ENCODE measurements around the gene IL26.
"Not testable (repeated sequence)": the region's sequence is repeated elsewhere in the genome, so short reads cannot be mapped to it uniquely, and the experiment has no call there.

The IL26 gene

DNA sequence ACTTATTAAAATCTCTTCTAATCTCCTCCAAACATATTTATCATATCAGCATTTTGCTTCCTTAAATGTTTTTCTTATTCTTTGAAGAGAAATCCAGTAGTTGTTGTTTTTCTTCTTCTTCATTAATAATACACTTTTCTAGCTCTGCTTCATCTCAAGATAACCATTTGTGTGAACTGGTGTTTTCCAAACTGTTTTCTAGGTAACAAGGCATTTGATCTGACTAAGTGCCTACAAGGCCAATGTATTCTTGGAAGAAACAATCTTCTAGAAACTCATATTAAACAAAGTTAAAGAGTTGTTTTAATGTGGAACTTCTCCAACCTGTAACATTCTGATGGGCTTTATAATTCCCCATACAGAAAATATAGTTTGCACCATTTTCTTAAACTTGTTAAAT, 35.3 kb downstream of the IL26 start:
- no peak for DNase-seq

DNA sequence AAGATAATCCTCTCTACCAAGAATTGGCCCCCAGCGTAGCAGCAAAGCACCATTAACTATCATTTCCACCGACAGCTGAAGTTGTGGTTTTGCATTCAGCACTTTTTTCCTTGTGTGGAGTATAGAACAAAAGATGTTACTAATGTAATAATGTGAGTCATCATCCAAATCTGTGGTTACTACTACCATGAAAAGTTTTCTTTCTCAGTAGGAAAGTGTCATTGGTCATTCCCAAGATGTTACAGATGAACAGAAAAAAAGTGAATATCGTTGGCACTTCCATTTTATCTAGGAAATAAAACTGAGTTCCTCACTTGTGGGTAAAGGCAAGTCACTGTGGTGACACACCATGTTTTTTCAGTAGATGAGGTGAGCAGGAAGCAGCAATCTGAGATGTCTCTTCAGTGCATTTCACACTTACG, 35.8 kb downstream of the IL26 start:
- DNase-seq: no peak

DNA sequence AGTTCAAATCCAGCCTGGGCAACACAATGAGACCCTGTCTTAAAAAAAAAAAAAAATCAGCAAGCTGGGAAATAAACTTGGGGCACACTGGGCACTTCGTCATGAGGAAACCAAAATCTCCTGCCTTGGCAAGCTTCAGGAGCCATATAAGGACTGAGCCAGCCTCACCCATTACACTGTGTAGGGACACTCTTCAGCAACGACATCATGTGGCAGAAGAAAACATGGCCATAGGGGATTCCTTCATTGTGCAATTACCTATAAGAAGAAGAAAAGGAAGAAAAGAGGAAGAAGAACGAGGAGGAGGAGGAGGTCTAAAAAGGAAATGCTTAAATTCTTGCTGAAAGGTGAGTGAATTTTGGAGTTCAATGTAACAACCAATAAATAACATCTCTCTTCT, 40.0 kb downstream of the IL26 start:
- no peak for DNase-seq

DNA sequence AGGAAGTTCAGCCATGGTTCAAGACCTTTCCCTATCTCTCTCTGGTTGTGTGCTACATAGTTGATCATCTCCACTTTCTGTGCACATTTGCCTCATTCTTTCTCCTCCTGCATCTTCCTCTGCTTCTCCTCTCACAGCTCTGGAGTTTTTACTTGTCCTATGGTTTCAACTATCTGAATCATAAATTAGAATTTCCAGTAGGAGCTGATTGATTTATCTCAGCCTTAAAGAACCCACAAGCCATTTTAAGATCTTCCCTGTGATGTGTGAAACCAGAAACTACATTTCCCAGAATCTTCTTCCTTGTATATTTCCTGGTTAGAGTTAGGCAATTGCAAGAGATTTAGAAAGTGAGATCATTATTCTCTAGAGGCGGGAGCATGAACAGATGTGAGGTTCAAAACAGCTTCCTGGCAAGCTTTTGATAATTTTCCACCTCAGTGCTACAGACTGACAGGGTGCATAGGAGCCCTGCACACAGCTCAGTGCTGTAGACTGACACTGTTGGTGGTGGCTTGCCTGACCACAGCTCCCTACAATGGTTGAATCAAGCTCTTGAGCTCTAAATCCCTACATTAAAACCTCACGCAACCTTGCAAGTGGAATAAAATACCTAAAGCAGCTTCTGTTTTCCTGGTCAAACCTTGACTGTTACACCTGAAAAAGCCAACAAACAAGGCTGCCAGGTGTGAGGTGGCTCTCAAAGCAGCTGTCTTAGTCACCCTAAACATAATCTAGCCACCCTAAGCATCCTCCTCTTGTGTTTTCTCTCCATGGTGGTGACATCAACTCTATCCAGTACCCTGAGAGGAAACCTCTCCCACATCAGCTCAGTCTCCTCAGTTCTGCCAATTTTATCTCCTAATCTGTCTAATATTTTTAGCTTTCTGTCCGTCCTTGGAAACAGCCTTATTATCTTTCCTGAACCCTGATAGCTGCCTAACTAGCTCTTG, 44.5 kb downstream of the IL26 start:
- no peak for DNase-seq

DNA sequence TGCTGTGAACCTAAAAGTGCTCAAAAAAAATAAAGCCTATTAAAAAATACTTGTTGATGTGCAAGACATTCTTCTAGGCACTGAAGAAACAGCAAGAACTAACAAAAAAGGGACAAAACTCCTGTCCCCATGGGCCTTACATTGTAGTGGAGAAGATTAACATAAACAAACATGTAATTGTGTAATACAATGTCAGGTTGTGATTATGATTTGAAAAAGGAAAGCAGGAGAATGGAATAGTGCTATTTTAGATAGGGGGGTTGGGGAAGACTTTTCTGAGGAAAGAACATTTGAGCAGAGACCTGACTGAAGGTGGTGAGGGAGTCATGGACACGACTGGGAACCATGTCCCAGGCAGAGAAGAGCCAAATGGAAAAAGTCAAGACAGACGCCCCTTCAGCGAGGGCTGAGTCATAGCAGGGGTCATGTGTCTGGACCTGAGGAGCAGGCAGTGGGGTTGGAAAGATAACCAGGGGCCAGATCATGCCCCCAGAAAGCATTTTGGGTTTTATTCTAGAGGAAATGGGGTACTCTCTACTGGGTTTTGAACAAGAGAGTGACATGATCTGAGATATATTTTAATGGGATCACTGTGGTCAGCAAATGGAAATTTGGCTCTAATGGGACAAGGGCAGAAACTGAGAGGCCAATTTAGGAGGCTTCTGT, 46.7 kb downstream of the IL26 start:
- DNase-seq: no peak

DNA sequence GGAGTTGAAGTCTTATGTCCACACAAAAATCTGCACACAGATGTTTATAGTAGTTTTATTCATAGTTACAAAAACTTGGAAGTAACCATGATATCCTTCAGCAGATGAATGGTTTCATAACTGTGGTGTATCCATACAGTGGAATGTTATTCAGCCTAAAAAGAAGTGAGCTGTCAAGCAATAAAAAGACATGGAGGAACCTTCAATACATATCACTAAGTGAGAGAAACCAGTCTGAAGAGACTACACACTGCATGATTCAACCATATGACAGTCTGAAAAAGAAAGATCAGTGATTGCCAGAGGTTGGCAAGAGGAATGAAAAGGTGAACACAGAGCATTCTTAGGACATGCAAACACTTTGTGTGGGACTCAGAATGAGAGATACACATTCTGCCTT, 47.4 kb downstream of the IL26 start:
- DNase-seq: no peak

DNA sequence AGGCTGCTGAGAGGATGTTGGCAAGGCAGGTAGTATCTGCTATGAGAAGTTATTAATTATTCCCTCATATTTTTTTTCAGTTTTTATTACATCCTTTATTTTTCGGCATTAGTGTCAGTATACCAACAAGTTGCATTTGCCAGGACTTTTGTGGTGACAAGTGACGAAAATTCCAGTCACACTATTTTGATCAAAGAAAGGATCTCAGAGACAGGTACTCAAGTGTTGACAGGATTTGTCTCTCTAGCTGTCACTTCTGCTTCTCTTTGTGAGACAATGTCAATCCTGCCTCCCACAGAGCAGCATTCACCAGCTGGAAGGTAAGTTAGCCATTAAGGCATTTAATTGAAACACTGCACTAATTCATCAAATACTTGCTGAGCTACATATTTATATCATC, 48.0 kb downstream of the IL26 start:
- no peak for DNase-seq

DNA sequence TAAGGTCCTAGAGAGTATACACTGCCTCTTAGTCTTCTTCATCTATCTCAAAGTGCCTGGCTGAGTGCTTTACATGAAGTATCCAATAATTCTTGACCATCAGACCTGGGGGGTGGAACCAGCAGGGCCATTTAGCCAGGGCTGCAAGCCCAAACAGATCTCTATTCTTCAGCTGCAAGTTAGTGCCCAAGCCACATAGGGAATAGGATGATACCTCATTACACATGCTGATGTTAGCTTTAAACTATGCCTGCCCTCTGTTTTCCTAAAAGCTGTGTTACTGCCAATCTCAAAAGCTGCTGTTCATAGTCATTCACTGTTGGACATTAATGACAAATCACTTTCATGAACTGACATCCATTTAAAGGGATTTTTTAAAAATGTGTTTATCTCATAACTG, 49.4 kb downstream of the IL26 start:
- no peak for DNase-seq

DNA sequence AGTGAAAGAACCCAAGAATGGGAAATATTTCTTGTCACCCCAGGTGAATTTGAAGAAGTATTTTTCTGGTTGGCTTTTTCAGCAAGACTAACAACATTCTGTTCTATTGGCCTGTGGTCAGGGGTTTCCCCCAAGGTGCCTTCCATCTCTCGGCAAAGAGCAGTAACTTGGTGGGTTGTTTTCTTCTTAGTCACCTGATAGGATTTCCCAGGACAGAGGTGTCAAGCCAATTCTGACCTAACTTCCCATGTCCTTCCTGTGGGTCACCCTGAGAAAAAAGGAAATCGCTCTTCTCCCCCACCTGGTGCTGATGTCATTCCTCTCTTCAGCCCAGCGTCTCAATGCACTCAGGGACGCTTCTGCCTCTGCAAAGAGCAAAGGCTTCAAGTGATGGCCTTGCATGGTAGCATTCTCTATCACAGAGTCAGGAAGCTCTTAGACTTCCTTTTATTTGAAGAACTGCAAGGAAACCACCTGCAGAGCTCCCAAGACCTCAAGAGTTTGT, 50.0 kb downstream of the IL26 start:
- DNase-seq: peak; percentile 41

DNA sequence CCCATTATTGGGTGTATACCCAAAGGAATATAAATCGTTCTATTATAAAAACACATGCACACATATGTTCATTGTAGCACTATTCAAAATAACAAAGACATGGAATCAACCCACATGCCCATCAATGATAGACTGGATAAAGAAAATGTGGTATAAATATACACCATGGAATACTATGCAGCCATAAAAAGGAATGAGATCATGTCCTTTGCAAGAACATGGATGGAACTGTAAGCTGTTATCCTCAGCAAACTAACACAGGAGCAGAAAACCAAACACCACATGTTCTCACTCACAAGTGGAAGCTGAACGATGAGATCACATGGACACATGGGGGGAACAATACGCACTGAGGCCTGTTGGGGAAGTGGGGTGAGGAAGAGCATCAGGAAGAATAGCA, 50.8 kb downstream of the IL26 start:
- DNase-seq: not testable (repeated sequence)

DNA sequence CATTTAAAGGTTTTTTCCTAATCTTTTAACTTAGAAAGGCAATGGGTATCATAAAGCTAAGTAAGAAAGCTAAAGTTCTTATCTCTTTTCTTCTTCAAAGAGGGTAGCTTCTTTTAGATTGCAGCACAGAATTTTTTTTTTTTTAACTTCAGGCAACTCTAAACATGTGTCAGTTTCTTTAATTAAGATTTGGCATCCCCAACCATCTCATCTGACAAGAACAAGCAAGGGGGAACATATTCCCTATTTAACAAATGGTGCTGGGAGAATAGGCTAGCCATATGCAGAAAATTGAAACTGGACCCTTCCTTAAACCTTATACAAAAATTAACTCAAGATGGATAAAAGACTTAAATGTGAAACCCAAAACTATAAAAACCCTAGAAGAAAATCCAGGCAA, 51.8 kb downstream of the IL26 start:
- DNase-seq: no peak

DNA sequence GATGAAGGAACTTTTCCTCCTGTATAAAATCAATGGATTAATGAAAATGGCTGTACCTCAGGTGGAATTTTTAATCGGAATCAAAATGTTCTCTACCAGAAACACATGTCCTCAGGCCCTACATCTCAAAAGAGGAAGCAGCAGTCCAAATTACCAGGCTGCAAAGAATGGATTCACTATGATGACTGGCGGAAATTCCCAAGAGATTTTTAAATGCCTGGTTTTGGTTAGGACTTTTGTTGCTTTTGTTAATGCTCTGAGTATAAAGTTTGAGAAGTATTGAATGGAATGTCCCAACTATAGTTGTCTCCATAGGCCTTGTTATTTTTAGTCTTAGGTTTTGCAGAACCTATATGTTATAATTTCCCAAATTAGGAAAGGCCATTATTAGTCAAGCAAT, 54.9 kb downstream of the IL26 start:
- DNase-seq: no peak

DNA sequence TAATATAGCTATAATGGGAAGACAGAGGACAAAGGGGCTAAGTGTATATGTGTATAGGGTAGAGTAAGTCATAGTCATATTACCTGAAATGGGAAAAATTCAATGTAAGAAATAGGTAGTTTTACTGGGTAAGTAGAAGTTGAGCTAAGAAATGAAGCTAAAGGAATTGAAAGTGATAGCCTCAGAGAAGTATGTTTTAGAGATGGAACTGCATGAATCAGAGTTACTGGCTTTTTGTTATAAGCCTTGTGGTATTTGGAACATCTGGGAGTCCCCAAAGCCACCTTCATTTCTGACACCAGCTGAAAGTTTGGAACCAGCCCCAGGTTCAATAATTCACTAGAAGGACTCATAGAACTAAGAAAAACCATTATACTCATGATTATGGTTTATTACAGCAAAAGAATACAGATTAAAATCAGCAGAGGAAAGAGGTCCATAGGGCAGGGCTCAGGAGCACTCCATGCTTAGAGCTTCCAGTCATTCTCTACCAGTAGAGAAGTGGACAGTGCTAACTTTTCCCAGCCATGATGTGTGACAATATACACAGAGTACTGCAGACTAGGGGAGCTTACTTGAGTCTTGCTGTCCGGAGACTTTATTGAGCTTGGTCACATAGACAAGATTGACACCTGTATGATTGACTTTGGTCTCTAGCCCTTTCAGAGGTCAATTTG, 56.3 kb downstream of the IL26 start:
- DNase-seq: no peak

DNA sequence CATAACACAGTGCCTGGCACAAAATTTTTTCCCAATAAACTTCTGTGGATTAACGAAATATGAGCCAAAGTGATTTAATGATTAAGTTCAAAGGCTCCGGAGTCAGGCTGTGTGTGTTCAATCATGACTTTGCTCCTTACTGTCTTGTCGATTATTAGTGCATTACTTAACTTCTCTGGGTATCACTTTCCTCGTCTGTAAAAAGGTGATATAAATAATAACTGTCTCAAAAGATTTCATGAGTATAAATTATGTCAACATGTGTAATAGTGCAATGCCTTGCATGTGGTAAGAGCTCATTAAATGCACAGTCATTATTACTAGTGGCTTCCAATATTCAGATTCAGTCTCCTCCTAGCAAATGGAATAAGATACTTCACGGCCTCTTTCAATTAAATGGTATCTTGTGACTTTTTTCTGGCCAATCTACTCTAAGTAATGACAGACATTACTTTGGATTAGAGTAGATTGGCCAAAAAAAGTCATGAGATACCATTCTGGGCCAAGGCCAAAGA, 59.2 kb downstream of the IL26 start:
- DNase-seq: no peak

DNA sequence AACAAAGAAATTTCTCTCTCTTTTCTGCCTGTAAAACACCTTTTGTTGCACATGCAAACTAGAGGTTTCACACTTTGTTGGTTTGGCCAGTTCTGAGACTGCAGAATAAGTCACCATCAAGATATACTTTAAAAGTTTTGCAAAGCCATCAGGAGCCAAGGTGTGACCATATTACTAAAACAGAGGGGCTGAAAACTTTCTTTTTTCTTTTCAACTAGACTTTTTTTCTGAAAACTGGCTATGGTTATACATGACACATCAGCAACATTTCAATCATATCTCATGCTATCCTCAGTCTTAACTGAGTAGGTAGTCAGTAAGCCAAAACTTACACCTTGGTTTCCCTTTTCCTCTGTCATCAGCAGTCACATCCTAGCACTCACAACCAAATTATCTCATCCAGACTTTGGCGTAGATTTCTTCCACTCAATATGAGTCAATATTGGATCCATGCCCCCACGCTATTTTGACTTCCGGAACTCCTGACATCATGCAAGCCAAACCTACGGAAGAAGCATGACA, 62.0 kb downstream of the IL26 start:
- no peak for DNase-seq

DNA sequence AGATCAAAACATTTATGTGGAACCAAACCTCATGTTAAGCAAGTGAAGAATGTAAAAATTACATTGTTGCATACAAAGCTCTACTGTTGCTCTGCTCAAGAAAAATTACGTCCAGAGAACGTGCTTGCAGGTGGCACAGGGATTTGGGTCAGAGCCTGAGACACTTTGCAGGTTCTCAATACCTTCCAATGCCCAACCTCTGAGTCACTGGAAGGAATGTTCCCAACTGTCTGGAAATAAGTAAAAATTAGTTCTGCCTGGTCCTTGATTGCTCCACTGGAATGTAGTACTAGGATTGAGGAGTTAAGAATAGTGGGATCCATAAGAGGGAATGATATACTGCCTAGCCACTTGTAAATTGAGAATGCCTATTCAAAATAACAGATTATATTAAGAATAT, 63.2 kb downstream of the IL26 start:
- no peak for DNase-seq

DNA sequence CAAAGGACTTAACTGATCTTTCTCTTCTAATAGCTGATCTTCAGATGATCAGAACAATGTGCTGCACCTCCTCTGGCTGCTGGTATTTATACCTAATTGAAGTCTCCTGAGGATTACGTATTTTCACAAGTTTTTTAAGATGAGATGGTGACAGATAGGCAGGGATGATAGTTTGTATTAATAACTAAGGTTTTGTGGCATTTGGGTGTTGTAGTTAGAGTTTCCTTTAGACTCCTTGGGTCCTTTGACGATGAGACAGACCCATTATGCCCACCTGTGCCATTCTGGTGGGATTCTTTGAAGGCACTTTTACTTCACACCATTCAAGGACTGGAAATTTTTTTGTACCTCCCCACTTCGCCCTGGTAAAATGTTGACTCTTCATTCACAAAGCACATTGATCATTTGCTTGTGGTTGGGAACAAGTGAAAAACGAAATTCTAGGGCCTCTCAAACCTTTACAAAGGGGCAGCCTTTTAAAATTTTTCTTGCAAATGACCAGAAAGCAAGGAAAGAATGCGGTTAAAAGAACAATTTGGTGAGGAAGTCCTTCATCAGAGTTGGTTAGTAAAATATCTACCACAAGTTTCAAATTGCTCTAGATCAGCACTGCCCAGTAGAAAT, 65.8 kb downstream of the IL26 start, which contains the start of gene IFNG:
IFNG (minus strand) TSS at position 60 of the 624 bp plus-strand sequence. CDS start 125 bp downstream, outside the sequence.
- no peak for DNase-seq

DNA sequence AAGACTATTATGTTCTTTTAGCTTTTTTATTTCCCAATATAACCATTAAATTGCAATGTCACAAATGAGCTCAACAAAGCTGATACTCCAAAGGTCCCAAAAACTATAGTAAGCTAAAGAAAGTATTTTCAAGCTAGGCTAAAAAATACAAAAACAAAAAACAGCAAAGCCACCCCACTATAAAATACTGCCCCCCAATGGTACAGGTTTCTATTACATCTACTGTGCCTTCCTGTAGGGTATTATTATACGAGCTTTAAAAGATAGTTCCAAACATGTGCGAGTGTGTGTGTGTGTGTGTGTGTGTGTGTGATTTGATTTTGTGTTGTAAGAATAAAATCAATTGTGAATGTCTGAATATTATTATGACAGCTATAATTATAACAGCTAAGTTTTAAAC, 67.2 kb downstream of the IL26 start:
- no peak for DNase-seq

DNA sequence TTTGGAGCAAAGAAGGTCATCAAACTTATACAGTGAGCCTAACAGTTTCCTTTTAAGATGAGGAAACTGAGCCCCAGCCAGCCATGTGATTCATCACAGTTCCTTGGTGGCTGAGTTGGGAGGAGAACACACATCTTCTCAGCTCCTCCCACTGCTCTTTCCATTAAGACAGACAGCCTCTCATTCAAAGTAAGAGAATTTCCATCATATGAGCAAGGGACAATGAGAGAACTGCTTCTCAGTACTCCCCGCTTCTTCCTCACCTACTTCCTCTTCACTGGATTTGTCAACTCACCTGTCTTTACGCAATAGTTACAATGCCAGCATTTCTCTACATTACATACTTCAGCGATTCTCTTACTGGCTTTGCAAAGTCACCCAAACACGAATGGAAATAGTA, 68.2 kb downstream of the IL26 start:
- DNase-seq: no peak

DNA sequence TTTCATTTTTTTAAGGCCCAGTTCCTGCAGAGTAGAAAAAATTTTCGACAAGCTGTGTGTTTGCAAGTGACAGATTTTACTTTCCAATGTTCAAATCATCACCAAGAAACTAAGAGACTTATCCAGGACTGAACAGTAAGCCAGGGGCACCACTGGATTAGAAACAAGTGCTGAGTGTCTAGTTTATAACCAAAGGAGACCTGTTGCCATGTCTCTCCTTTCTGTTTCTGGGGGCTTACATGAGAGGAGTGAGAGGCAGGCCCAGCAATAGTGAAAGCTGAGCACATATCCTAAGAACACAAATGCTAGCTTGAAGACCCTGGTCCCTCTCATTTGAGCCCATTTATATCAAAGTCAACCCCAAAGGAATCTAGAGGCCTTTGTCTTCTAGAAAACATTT, 69.0 kb downstream of the IL26 start:
- DNase-seq: no peak

DNA sequence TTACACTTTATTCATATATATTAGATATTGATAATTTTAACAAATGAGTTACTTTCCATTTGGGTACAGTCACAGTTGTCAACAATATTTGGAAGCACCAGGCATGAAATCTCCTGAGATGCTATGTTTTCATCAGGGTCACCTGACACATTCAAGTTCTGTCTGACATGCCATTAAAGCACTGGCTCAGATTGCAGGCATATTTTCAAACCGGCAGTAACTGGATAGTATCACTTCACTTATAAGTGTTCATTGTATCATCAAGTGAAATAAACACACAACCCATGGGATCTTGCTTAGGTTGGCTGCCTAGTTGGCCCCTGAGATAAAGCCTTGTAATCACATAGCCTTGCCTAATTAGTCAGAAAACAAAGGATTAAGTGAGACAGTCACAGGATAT, 70.8 kb downstream of the IL26 start:
- no peak for DNase-seq

Measured in effector CD8-positive, alpha-beta T cell (primary cell).